SH-SY5Y (cell line): ENCODE data around the gene TMEM267.

Experiments used
- GATA2 ChIP-seq: IDR thresholded peaks from 2 replicates; pipeline ENCODE4 v1.6.1; 2011; ENCODE audit warnings: mild to moderate bottlenecking, low read depth, low read length
- GATA3 ChIP-seq: IDR thresholded peaks from 2 replicates; pipeline ENCODE4 v1.6.1; 2011; ENCODE audit warnings: low read depth, mild to moderate bottlenecking, low read length, moderate library complexity

GRCh38 chr5:43514816-43515677 is 31.4 kb upstream of the TMEM267 start, which contains the start of gene C5orf34:
- TF ChIP-seq GATA3 (no peak), GATA2 (no peak)
